H1 (cell line): ENCODE measurements around the gene GIMD1. TPM values are rescaled to one million over a fixed set of nuclear protein-coding genes. Genes with fewer than 3 reads are reported as not detected.

Source experiments
- BRCA1 ChIP-seq: IDR thresholded peaks from 2 replicates; pipeline ENCODE4 v1.6.1; 2012; ENCODE audit warnings: low read depth, low read length, improper control_type of control experiment
- polyA plus RNA-seq, 7 experiments: library from polyadenylated mRNA; depleted of rRNA in 3 of 7; stranded (reverse) in 5 of 7; unstranded in 2 of 7; fragments of >200 nt in 5 of 7; fragments of 200-250 nt in 2 of 7; gene quantifications; 1 replicate in 5 of 7; 2 replicates in 1 of 7; 4 replicates in 1 of 7; pipeline versions ENCODE4 v1.2.1 to v1.2.3, GENCODE V29; 2011 to 2013; ENCODE audit warnings: missing spikeins in 2 of 7, mixed read lengths in 2 of 7
- total RNA-seq: library from RNA; stranded (reverse); fragmentation: NEBNext Ultra II Directional; extraction: Animal tissue kit (Norgen Biotek cat#: 25700); gene quantifications from 2 replicates; pipeline ENCODE4 v1.2.1, GENCODE V29; 2021

Gene GIMD1
- total and polyA plus RNA-seq, 2 of the 8 experiments (the other 6 are each of a cell fraction or from before 2014, with no cell fraction given) = not detected

GRCh38 chr4:106371161-106371560 is 2.6 kb upstream of the GIMD1 start (continued):
- no peak for TF ChIP-seq BRCA1
